ENCODE measurements around the gene PIK3R3. TPM values are rescaled to one million over a fixed set of nuclear protein-coding genes. Genes with fewer than 3 reads are reported as not detected.

Gene PIK3R3
- total RNA-seq, 1 experiment from 2014 or later: 1.6 TPM

- Histone ChIP-seq H3K4me3 (replicated peaks in 1 of 2; ENCODE audit: low read depth in 1 of 2, low read length in 2 of 2) (no peak overlapping the region), H3K9me2 (ENCODE audit: insufficient read depth) (no peaks in the 10 kb centered on the region), H4K20me1 (ENCODE audit: insufficient read depth) (no peaks in the 10 kb centered on the region), H3K9me3 (ENCODE audit: control insufficient read depth in 1 of 2, insufficient read depth in 1 of 2, low read depth in 1 of 2, low read length in 2 of 2) (no peaks in the 10 kb centered on the region), H2AFZ (ENCODE audit: low read depth, low read length, poor library complexity, severe bottlenecking) (no peak overlapping the region), H3K36me3 (ENCODE audit: control insufficient read depth in 1 of 2, insufficient read depth in 2 of 2, low read length in 2 of 2) (no peaks in the 10 kb centered on the region), H3K9ac (ENCODE audit: low read length) (no peak overlapping the region), H3K27ac (ENCODE audit: low read depth, low read length) (no peak overlapping the region), H3K4me2 (ENCODE audit: low read length) (no peak overlapping the region), H3K4me1 (ENCODE audit: control insufficient read depth in 1 of 2, insufficient read depth in 2 of 2, low read length in 2 of 2) (peaks cover 2 to 14% of the 10 kb centered on the region in 2 experiments; a peak in 3 of 4 replicates), H3K79me2 (ENCODE audit: insufficient read depth, low read length) (no peaks in the 10 kb centered on the region), H3K27me3 (ENCODE audit: insufficient read depth, low read length) (no peaks in the 10 kb centered on the region)
- no peak for ATAC-seq
- CTCF ChIA-PET: no interaction called here
- TF ChIP-seq YY1 (IDR thresholded peaks at IDR 0.05; ENCODE audit: extremely low read depth, insufficient replicate concordance, low read depth, low read length) (no peak), TCF7L2 (IDR thresholded peaks at IDR 0.05; ENCODE audit: borderline replicate concordance, extremely low read depth, insufficient read depth, insufficient read length) (no peak), CEBPB (IDR thresholded peaks at IDR 0.05; ENCODE audit: low read depth) (no peak), FOSL1 (IDR thresholded peaks at IDR 0.05; ENCODE audit: low read depth) (no peak), EZH2phosphoT487 (IDR thresholded peaks at IDR 0.05; ENCODE audit: borderline replicate concordance) (no peak), ZFX (IDR thresholded peaks at IDR 0.05) (no peak), MAX (IDR thresholded peaks at IDR 0.05) (no peak), JUND (IDR thresholded peaks at IDR 0.05) (no peak), EGR1 (IDR thresholded peaks at IDR 0.05; ENCODE audit: low read depth) (no peak), CBX3 (IDR thresholded peaks at IDR 0.05; ENCODE audit: low read depth) (no peak), ELF1 (IDR thresholded peaks at IDR 0.05; ENCODE audit: borderline replicate concordance, low read depth) (no peak), EZH2 (IDR thresholded peaks at IDR 0.05) (no peak), SP1 (IDR thresholded peaks at IDR 0.05; ENCODE audit: low read depth) (no peak), ZNF274 (IDR thresholded peaks at IDR 0.05; ENCODE audit: low read depth, low read length) (no peak), RAD21 (IDR thresholded peaks at IDR 0.05; ENCODE audit: low read depth) (no peak)
- TF ChIP-seq, protein P1, sequence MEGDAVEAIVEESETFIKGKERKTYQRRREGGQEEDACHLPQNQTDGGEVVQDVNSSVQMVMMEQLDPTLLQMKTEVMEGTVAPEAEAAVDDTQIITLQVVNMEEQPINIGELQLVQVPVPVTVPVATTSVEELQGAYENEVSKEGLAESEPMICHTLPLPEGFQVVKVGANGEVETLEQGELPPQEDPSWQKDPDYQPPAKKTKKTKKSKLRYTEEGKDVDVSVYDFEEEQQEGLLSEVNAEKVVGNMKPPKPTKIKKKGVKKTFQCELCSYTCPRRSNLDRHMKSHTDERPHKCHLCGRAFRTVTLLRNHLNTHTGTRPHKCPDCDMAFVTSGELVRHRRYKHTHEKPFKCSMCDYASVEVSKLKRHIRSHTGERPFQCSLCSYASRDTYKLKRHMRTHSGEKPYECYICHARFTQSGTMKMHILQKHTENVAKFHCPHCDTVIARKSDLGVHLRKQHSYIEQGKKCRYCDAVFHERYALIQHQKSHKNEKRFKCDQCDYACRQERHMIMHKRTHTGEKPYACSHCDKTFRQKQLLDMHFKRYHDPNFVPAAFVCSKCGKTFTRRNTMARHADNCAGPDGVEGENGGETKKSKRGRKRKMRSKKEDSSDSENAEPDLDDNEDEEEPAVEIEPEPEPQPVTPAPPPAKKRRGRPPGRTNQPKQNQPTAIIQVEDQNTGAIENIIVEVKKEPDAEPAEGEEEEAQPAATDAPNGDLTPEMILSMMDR (IDR thresholded peaks at IDR 0.05 in 2 of 3, conservative IDR thresholded peaks at IDR 0.05 in 1 of 3; ENCODE audit: borderline replicate concordance in 1 of 3, insufficient read depth in 1 of 3, low read depth in 2 of 3, low read length in 2 of 3): no peak
- TF ChIP-seq, protein P2, sequence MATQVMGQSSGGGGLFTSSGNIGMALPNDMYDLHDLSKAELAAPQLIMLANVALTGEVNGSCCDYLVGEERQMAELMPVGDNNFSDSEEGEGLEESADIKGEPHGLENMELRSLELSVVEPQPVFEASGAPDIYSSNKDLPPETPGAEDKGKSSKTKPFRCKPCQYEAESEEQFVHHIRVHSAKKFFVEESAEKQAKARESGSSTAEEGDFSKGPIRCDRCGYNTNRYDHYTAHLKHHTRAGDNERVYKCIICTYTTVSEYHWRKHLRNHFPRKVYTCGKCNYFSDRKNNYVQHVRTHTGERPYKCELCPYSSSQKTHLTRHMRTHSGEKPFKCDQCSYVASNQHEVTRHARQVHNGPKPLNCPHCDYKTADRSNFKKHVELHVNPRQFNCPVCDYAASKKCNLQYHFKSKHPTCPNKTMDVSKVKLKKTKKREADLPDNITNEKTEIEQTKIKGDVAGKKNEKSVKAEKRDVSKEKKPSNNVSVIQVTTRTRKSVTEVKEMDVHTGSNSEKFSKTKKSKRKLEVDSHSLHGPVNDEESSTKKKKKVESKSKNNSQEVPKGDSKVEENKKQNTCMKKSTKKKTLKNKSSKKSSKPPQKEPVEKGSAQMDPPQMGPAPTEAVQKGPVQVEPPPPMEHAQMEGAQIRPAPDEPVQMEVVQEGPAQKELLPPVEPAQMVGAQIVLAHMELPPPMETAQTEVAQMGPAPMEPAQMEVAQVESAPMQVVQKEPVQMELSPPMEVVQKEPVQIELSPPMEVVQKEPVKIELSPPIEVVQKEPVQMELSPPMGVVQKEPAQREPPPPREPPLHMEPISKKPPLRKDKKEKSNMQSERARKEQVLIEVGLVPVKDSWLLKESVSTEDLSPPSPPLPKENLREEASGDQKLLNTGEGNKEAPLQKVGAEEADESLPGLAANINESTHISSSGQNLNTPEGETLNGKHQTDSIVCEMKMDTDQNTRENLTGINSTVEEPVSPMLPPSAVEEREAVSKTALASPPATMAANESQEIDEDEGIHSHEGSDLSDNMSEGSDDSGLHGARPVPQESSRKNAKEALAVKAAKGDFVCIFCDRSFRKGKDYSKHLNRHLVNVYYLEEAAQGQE (IDR thresholded peaks at IDR 0.05; ENCODE audit: low read depth): no peak
- TF ChIP-seq, protein P3, sequence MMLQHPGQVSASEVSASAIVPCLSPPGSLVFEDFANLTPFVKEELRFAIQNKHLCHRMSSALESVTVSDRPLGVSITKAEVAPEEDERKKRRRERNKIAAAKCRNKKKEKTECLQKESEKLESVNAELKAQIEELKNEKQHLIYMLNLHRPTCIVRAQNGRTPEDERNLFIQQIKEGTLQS (IDR thresholded peaks at IDR 0.05): no peak
- intact Hi-C loops (cut with micrococcal nuclease): no loop called here
- POLR2A ChIA-PET: no interaction called here
- no TSS peak for BruUV-seq (replicated peaks)
- DNase-seq (ENCODE audit: low read depth, low spot score): no peak
- RAD21 ChIA-PET (ENCODE audit: low non-redundant PET in 1 of 2, low total read pairs in 2 of 2, uncharacterized antibody in 2 of 2, unreplicated experiment in 2 of 2): no interaction called here
These were observed 73.5 kb downstream of the PIK3R3 start for GRCh38 chr1:46058936-46059335.
